A673 (cell line): ENCODE results near the gene AGPAT2. TPM values are rescaled to one million over a fixed set of nuclear protein-coding genes. Genes with fewer than 3 reads are reported as not detected.

ENCODE experiments used
- BruUV-seq: library from RNA; stranded (reverse); fragments of 400-500 nt; replicated peaks from 2 replicates; lab custom pipeline; 2021; lab: Mats Ljungman, UMichigan
- CTCF ChIA-PET: fragments of 300-600 bp; sonication (Branson Sonifier 250); formaldehyde crosslinking; loops from one replicate; lab custom pipeline; 2022; ENCODE audit warnings: antibody characterized with exemption; lab: Charles Lee
- POLR2A ChIA-PET: fragments of 300-600 bp; sonication (Branson Sonifier 250); formaldehyde crosslinking; loops from one replicate; lab custom pipeline; 2022; ENCODE audit warnings: antibody characterized with exemption; ENCODE audit not compliant: low non-redundant PET; lab: Charles Lee
- DNase-seq: peaks from one replicate; pipeline ENCODE4 v3.0.0-alpha.2; 2015; ENCODE audit warnings: low spot score
- H3K27ac ChIP-seq: fragments of 200-600 bp; sonication (generic); 2 replicates; pipeline ENCODE4 v1.5.1; 2016; ENCODE audit warnings: mixed run types, low read depth, mild to moderate bottlenecking, mixed read lengths, antibody characterized with exemption, low read length; ENCODE audit not compliant: poor library complexity, severe bottlenecking
- H3K27me3 ChIP-seq: fragments of 200-600 bp; sonication (generic); replicated peaks from 2 replicates; pipeline ENCODE4 v1.6.1; 2017; ENCODE audit warnings: mixed run types, low read depth, mild to moderate bottlenecking, mixed read lengths, antibody characterized with exemption, low read length; ENCODE audit not compliant: insufficient read depth, poor library complexity
- H3K36me3 ChIP-seq: fragments of 200-600 bp; sonication (generic); 2 replicates; pipeline ENCODE4 v1.6.1; 2016; ENCODE audit warnings: mixed run types, mild to moderate bottlenecking, mixed read lengths, antibody characterized with exemption, low read length; ENCODE audit not compliant: insufficient read depth, poor library complexity, severe bottlenecking
- H3K4me1 ChIP-seq: fragments of 200-600 bp; sonication (generic); 2 replicates; pipeline ENCODE4 v1.6.1; 2017; ENCODE audit warnings: mixed run types, mild to moderate bottlenecking, mixed read lengths, antibody characterized with exemption, low read length; ENCODE audit not compliant: insufficient read depth, poor library complexity, severe bottlenecking
- H3K4me3 ChIP-seq: fragments of 200-600 bp; sonication (generic); 2 replicates; pipeline ENCODE4 v1.5.1; 2016; ENCODE audit warnings: low read depth, mixed run types, mild to moderate bottlenecking, mixed read lengths, low read length; ENCODE audit not compliant: poor library complexity, severe bottlenecking
- H3K9me3 ChIP-seq: fragments of 200-600 bp; sonication (generic); 2 replicates; pipeline ENCODE4 v1.6.1; 2016; ENCODE audit warnings: mixed run types, low read depth, mild to moderate bottlenecking, mixed read lengths, antibody characterized with exemption, low read length; ENCODE audit not compliant: poor library complexity, severe bottlenecking
- CTCF ChIP-seq: fragments of 300-800, 200-600 bp; sonication (generic); conservative IDR thresholded peaks from 2 replicates; pipeline ENCODE4 v1.5.1; 2017; ENCODE audit warnings: low read depth, mild to moderate bottlenecking, antibody characterized with exemption, low read length, moderate library complexity, mixed read lengths
- EZH2 ChIP-seq: fragments of 200-600 bp; sonication (generic); IDR thresholded peaks from 2 replicates; pipeline ENCODE4 v1.6.1; 2017; ENCODE audit warnings: borderline replicate concordance, low read depth, mild to moderate bottlenecking, mixed read lengths, antibody characterized with exemption, low read length; ENCODE audit not compliant: poor library complexity, severe bottlenecking
- intact Hi-C: fragments of 100-400 bp; cut with micrococcal nuclease; formaldehyde crosslinking; loops from one replicate; pipeline ENCODE4 v1.10.0; 2022; ENCODE audit not compliant: unreplicated experiment
- total RNA-seq: library from RNA; stranded (reverse); gene quantifications from 2 replicates; pipeline ENCODE4 v1.2.3, GENCODE V29; 2021

The AGPAT2 gene
- total RNA-seq, 1 experiment from 2014 or later: 57.7 TPM

- H3K9me3 ChIP-seq: no peaks in the 10 kb centered on the region
- ChIA-PET POLR2A (no interaction called here), CTCF (interaction anchor here (0.6 to 0.7 kb wide), 3 partner anchors 11 to 356 kb away, joined by 3 to 5 read pairs (median 4); no protein-coding TSS in a partner anchor)
- no peaks in the 10 kb centered on the region for H3K27me3 ChIP-seq
- DNase-seq: peak; percentile 50
- H3K36me3 ChIP-seq: no peaks in the 10 kb centered on the region
- no peak overlapping the region for H3K27ac ChIP-seq
- H3K4me3 ChIP-seq: no peak overlapping the region
- intact Hi-C loops: no loop called here
- H3K4me1 ChIP-seq: peaks cover 7% of the 10 kb centered on the region
- no peak for TF ChIP-seq EZH2
- TF ChIP-seq CTCF: peak; percentile 73
- no TSS peak for BruUV-seq
Observed at GRCh38 chr9:136694163-136694871, 7.1 kb upstream of the AGPAT2 start.

- H3K36me3 ChIP-seq: no peaks in the 10 kb centered on the region
- POLR2A ChIA-PET: no interaction called here
- H3K27me3 ChIP-seq: no peaks in the 10 kb centered on the region
- intact Hi-C loops: no loop called here
- DNase-seq: no peak
- no peaks in the 10 kb centered on the region for H3K9me3 ChIP-seq
- no peak overlapping the region for H3K4me3 ChIP-seq
- no peak for TF ChIP-seq CTCF
- no peak for TF ChIP-seq EZH2
- peaks cover 7% of the 10 kb centered on the region for H3K4me1 ChIP-seq
- H3K27ac ChIP-seq: no peak overlapping the region
- BruUV-seq: no TSS peak
- CTCF ChIA-PET: interaction anchor here (0.6 to 0.7 kb wide), 2 partner anchors 11 to 356 kb away, joined by 3 to 5 read pairs; no protein-coding TSS in a partner anchor
Observed at GRCh38 chr9:136693490-136694162, 6.4 kb upstream of the AGPAT2 start.

- TF ChIP-seq CTCF (no peak), EZH2 (no peak)
- CTCF ChIA-PET: no interaction called here
- no peak for DNase-seq
- no peaks in the 10 kb centered on the region for H3K36me3 ChIP-seq
- peaks cover 4% of the 10 kb centered on the region for H3K4me1 ChIP-seq
- intact Hi-C loops: no loop called here
- H3K27ac ChIP-seq: no peak overlapping the region
- no peaks in the 10 kb centered on the region for H3K9me3 ChIP-seq
- POLR2A ChIA-PET: no interaction called here
- H3K4me3 ChIP-seq: no peak overlapping the region
- BruUV-seq: no TSS peak
- H3K27me3 ChIP-seq: no peaks in the 10 kb centered on the region
Observed at GRCh38 chr9:136693135-136693489, 5.9 kb upstream of the AGPAT2 start.
